HepG2 (cell line): ENCODE results near the gene STUM. TPM values are rescaled to one million over a fixed set of nuclear protein-coding genes. Genes with fewer than 3 reads are reported as not detected.

Experiments
- ATAC-seq: fragments of 200-7000 bp; cut with Tn5 transposase; 3 replicates; pipeline ENCODE4 v1.9.1; 2020; ENCODE audit warnings: mild to moderate bottlenecking, moderate library complexity
- BruUV-seq: library from RNA; stranded (reverse); fragments of 400-500 nt; replicated peaks from 2 replicates; lab custom pipeline; 2021; lab: Mats Ljungman, UMichigan
- CTCF ChIA-PET: fragments of 300-600 bp; formaldehyde crosslinking; extraction: SDS; loops from one replicate; lab custom pipeline; 2021; ENCODE audit warnings: low total read pairs, inconsistent platforms, low intra/inter-chr PET ratio; lab: Yijun Ruan, JAX
- POLR2A ChIA-PET: fragments of 350-600 bp; sonication (Branson Sonifier 250); formaldehyde crosslinking; loops from one replicate; lab custom pipeline; 2020; ENCODE audit warnings: antibody characterized with exemption, inconsistent platforms; lab: Yijun Ruan, JAX
- DNase-seq: peaks from one replicate; pipeline ENCODE4 v3.0.0-alpha.2; 2015; ENCODE audit warnings: low spot score
- FAIRE-seq: peaks from 3 replicates; lab custom pipeline; 2011; peaks lifted over from hg19 to GRCh38; lab: Jason Lieb, UNC
- H2AFZ ChIP-seq: one replicate; pipeline ENCODE4 v1.6.1; 2011; ENCODE audit warnings: low read length, inconsistent platforms
- H3K27ac ChIP-seq: fragments of 300-600 bp; 3 replicates; pipeline ENCODE4 v1.8.0; 2011; ENCODE audit warnings: mixed run types, mild to moderate bottlenecking, mixed read lengths, low read length, inconsistent platforms; ENCODE audit not compliant: insufficient read depth; ENCODE audit errors: extremely low read length
- H3K27me3 ChIP-seq, 2 experiments: fragments of 200-600 bp in 1 of 2; 2 replicates in 1 of 2; 3 replicates in 1 of 2; pipeline versions ENCODE4 v1.6.0 to v1.8.0; 2011; ENCODE audit warnings: low read length in 2 of 2, mild to moderate bottlenecking in 2 of 2, moderate library complexity in 2 of 2, inconsistent platforms in 1 of 2; ENCODE audit not compliant: insufficient read depth in 2 of 2, control insufficient read depth in 1 of 2
- H3K36me3 ChIP-seq, 2 experiments: fragments of 200-600 bp in 1 of 2; replicated peaks in 1 of 2; 2 replicates in 1 of 2; 3 replicates in 1 of 2; pipeline versions ENCODE4 v1.5.1 to v1.8.0; 2011; ENCODE audit warnings: low read length in 2 of 2, inconsistent platforms in 1 of 2; ENCODE audit not compliant: insufficient read depth in 2 of 2, control insufficient read depth in 1 of 2
- H3K4me1 ChIP-seq: 2 replicates; pipeline ENCODE4 v1.5.1; 2012; ENCODE audit warnings: low read length, inconsistent platforms; ENCODE audit not compliant: insufficient read depth
- H3K4me2 ChIP-seq: 2 replicates; pipeline ENCODE4 v1.6.0; 2011; ENCODE audit warnings: low read depth, low read length, inconsistent platforms
- H3K4me3 ChIP-seq, 3 experiments: fragments of 200-600 bp in 1 of 3; sonication (generic), shearing (Covaris generic) in 1 of 3; replicated peaks in 1 of 3; 2 replicates each; pipeline ENCODE4 v1.5.1; 2011 to 2016; ENCODE audit warnings: low read length in 3 of 3, inconsistent platforms in 2 of 3, low read depth in 2 of 3, mild to moderate bottlenecking in 2 of 3, control low read depth in 1 of 3, mixed read lengths in 1 of 3; ENCODE audit not compliant: insufficient read depth in 1 of 3
- H3K79me2 ChIP-seq: one replicate; pipeline ENCODE4 v1.6.1; 2011; ENCODE audit warnings: low read length, inconsistent platforms; ENCODE audit not compliant: insufficient read depth
- H3K9ac ChIP-seq: 2 replicates; pipeline ENCODE4 v1.6.0; 2011; ENCODE audit warnings: mild to moderate bottlenecking, low read depth, low read length, inconsistent platforms; ENCODE audit not compliant: insufficient read depth
- H3K9me3 ChIP-seq: 2 replicates; pipeline ENCODE4 v1.5.1; 2012; ENCODE audit warnings: mild to moderate bottlenecking, low read length
- H4K20me1 ChIP-seq: 2 replicates; pipeline ENCODE4 v1.6.0; 2011; ENCODE audit warnings: inconsistent platforms, mild to moderate bottlenecking, low read length, moderate library complexity; ENCODE audit not compliant: insufficient read depth
- FOXA3 ChIP-seq: IDR thresholded peaks from 2 replicates; pipeline ENCODE4 v1.6.1; 2016; ENCODE audit warnings: missing genetic modification reagents, missing compliant biosample characterization
- GFI1 ChIP-seq: sonication (generic); formaldehyde crosslinking; IDR thresholded peaks from 2 replicates; pipeline ENCODE4 v1.5.0; 2020; ENCODE audit warnings: missing genetic modification reagents, mild to moderate bottlenecking, borderline replicate concordance
- HDAC1 ChIP-seq: sonication (generic); formaldehyde crosslinking; IDR thresholded peaks from 2 replicates; pipeline ENCODE4 v1.5.1; 2020; ENCODE audit warnings: mild to moderate bottlenecking, missing genetic modification reagents
- KLF6 ChIP-seq: IDR thresholded peaks from 2 replicates; pipeline ENCODE4 v1.8.0; 2016; ENCODE audit warnings: missing biosample characterization, missing genetic modification reagents
- MEIS1 ChIP-seq: sonication (generic); formaldehyde crosslinking; IDR thresholded peaks from 2 replicates; pipeline ENCODE4 v1.9.0; 2021; ENCODE audit warnings: mild to moderate bottlenecking, missing genetic modification reagents, moderate library complexity, borderline replicate concordance
- MLLT10 ChIP-seq: sonication (generic); formaldehyde crosslinking; IDR thresholded peaks from 2 replicates; pipeline ENCODE4 v1.4.0; 2020; ENCODE audit warnings: missing genetic modification reagents
- NFATC3 ChIP-seq: sonication (generic); formaldehyde crosslinking; IDR thresholded peaks from 2 replicates; pipeline ENCODE4 v1.5.1; 2020; ENCODE audit warnings: mild to moderate bottlenecking, missing genetic modification reagents
- NFKBIZ ChIP-seq: IDR thresholded peaks from 2 replicates; pipeline ENCODE4 v1.6.1; 2018; ENCODE audit warnings: missing genetic modification reagents, missing compliant biosample characterization
- PAX8 ChIP-seq: sonication (generic); formaldehyde crosslinking; IDR thresholded peaks from 2 replicates; pipeline ENCODE4 v1.8.0; 2022; ENCODE audit warnings: mild to moderate bottlenecking, missing genetic modification reagents, borderline replicate concordance
- SETDB1 ChIP-seq: sonication (generic); formaldehyde crosslinking; IDR thresholded peaks from 2 replicates; pipeline ENCODE4 v1.5.1; 2020; ENCODE audit warnings: missing genetic modification reagents, mild to moderate bottlenecking, borderline replicate concordance
- SYNCRIP ChIP-seq: fragments of 200-400 bp; formaldehyde crosslinking; IDR thresholded peaks from 2 replicates; pipeline ENCODE4 v1.6.1; 2018; ENCODE audit warnings: mild to moderate bottlenecking, low read depth, low read length; ENCODE audit not compliant: insufficient read depth
- ZNF543 ChIP-seq: sonication (generic); formaldehyde crosslinking; IDR thresholded peaks from 2 replicates; pipeline ENCODE4 v1.4.0; 2020; ENCODE audit warnings: mild to moderate bottlenecking, missing genetic modification reagents
- WGBS: methylation state at CpG from one replicate; pipeline ENCODE4 v1.1.6; 2017; ENCODE audit warnings: low lambda C conversion rate; 5-methylcytosine and 5-hydroxymethylcytosine counted together
- in situ Hi-C: cut with HindIII; loops from 2 replicates; pipeline ENCODE4 v1.10.0; 2017; ENCODE audit warnings: low pct_unique_long_range_greater_than_20kb; ENCODE audit not compliant: extremely low pct_ligation_motif_present
- intact Hi-C: fragments of 100-400 bp; cut with micrococcal nuclease; formaldehyde crosslinking; loops from one replicate; pipeline ENCODE4 v1.10.0; 2022; ENCODE audit not compliant: unreplicated experiment
- polyA plus RNA-seq, 8 experiments: library from polyadenylated mRNA; depleted of rRNA in 3 of 8; stranded (reverse) in 7 of 8; unstranded in 1 of 8; fragments of >200 nt; fragmentation: Illumina TruSeq in 4 of 8; extraction: Trizol in 4 of 8; gene quantifications; 2 replicates each; pipeline versions ENCODE4 v1.2.1 to v1.2.3, GENCODE V29; 2011 to 2016; ENCODE audit warnings: low read depth in 4 of 8, missing spikeins in 1 of 8, mixed read lengths in 1 of 8; ENCODE audit not compliant: insufficient read depth in 1 of 8
- total RNA-seq, 5 experiments: library from RNA; depleted of rRNA; stranded (reverse); fragments of >200 nt; fragmentation: Illumina TruSeq; extraction: Trizol; gene quantifications; 2 replicates each; pipeline ENCODE4 v1.2.3, GENCODE V29; 2016; ENCODE audit warnings: low read depth in 1 of 5
- TF ChIP-seq, protein P1 (sequence below): IDR thresholded peaks from 2 replicates; pipeline ENCODE4 v1.6.1; 2016; ENCODE audit warnings: missing compliant biosample characterization, missing genetic modification reagents, borderline replicate concordance
- TF ChIP-seq, protein P2 (sequence below): IDR thresholded peaks from 2 replicates; pipeline ENCODE4 v1.6.1; 2016; ENCODE audit warnings: mild to moderate bottlenecking, missing biosample characterization, missing genetic modification reagents
- TF ChIP-seq, protein P3 (sequence below): sonication (generic); formaldehyde crosslinking; IDR thresholded peaks from 2 replicates; pipeline ENCODE4 v1.4.0; 2020; ENCODE audit warnings: missing genetic modification reagents
- TF ChIP-seq, protein P4 (sequence below): sonication (generic); formaldehyde crosslinking; IDR thresholded peaks from 2 replicates; pipeline ENCODE4 v1.4.0; 2020; ENCODE audit warnings: missing genetic modification reagents, borderline replicate concordance

Gene STUM
- total and polyA plus RNA-seq, 2 of the 13 experiments (the other 11 are each of a cell fraction or from before 2014, with no cell fraction given), result not detected

DNA sequence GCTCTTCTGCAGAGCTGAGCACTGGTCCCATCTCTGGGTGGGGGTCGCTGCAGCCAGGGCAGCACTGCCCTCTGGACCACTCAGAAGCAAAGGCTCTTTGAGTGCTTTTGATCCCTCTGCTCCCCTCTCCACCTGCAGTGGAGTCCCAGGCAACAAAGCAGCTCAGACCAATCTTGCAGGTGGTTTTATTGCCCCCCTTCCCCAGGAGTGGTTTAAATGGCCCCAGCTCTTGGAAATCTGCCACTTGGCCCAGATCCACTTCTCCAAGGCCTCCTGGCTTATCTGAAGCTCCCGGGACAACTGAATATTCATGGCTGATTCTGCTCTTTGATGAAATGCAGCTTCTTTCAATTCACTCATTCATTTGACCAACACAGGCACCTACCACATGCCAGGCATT is 2.7 kb downstream of the STUM start (continued):
- TF ChIP-seq NFATC3 (CRISPR knock-in tag), result no peak

DNA sequence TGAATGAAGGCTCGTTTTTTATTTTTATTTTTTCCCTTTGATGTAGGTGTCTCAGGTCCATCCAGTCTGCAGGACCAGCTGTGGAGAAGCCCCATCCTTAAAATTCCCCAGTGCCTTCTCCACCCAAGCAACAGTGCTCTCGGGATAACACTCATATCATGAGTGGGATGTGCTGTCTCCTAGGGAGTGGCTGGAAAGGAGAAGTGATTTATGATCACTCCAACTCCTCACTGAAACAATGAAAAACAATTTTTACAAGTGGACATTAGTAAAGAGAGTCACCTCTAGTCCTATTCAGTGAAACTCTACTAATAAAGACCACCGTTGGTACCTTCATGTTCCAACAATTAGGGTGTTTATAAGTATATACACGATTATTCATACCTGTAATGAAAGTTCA is 3.5 kb downstream of the STUM start:
- FAIRE-seq, result no peak
- Histone ChIP-seq H3K9me3 (no peaks in the 10 kb centered on the region), H3K4me3 (no peak overlapping the region), H3K27me3 (peaks cover 7 to 38% of the 10 kb centered on the region in 2 experiments; a peak in 4 of 5 replicates), H3K36me3 (no peaks in the 10 kb centered on the region), H4K20me1 (no peaks in the 10 kb centered on the region), H3K4me2 (no peak overlapping the region), H2AFZ (no peak overlapping the region), H3K27ac (no peak overlapping the region), H3K79me2 (no peaks in the 10 kb centered on the region), H3K9ac (no peak overlapping the region), H3K4me1 (peaks cover 23% of the 10 kb centered on the region)
- ChIA-PET POLR2A (no interaction called here), CTCF (no interaction called here)
- in situ Hi-C loops (no loop called here), intact Hi-C loops (no loop called here)
- WGBS, result 3% methylated on average over 4 of the region's 4 CpGs
- no TSS peak for BruUV-seq
- no peak for ATAC-seq
- no peak for DNase-seq
- TF ChIP-seq MEIS1 (no peak), MLLT10 (CRISPR knock-in tag) (no peak), NFKBIZ (CRISPR knock-in tag) (no peak), HDAC1 (no peak), SETDB1 (no peak), KLF6 (CRISPR knock-in tag) (no peak), PAX8 (CRISPR knock-in tag) (no peak), SYNCRIP (no peak), GFI1 (CRISPR knock-in tag) (no peak), FOXA3 (CRISPR knock-in tag) (no peak), ZNF543 (CRISPR knock-in tag) (no peak)
- TF ChIP-seq, protein P1, sequence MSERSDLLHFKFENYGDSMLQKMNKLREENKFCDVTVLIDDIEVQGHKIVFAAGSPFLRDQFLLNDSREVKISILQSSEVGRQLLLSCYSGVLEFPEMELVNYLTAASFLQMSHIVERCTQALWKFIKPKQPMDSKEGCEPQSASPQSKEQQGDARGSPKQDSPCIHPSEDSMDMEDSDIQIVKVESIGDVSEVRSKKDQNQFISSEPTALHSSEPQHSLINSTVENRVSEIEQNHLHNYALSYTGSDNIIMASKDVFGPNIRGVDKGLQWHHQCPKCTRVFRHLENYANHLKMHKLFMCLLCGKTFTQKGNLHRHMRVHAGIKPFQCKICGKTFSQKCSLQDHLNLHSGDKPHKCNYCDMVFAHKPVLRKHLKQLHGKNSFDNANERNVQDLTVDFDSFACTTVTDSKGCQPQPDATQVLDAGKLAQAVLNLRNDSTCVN (CRISPR knock-in tag), result no peak
- TF ChIP-seq, protein P2, sequence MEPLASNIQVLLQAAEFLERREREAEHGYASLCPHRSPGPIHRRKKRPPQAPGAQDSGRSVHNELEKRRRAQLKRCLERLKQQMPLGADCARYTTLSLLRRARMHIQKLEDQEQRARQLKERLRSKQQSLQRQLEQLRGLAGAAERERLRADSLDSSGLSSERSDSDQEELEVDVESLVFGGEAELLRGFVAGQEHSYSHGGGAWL (CRISPR knock-in tag), result no peak
- TF ChIP-seq, protein P3, sequence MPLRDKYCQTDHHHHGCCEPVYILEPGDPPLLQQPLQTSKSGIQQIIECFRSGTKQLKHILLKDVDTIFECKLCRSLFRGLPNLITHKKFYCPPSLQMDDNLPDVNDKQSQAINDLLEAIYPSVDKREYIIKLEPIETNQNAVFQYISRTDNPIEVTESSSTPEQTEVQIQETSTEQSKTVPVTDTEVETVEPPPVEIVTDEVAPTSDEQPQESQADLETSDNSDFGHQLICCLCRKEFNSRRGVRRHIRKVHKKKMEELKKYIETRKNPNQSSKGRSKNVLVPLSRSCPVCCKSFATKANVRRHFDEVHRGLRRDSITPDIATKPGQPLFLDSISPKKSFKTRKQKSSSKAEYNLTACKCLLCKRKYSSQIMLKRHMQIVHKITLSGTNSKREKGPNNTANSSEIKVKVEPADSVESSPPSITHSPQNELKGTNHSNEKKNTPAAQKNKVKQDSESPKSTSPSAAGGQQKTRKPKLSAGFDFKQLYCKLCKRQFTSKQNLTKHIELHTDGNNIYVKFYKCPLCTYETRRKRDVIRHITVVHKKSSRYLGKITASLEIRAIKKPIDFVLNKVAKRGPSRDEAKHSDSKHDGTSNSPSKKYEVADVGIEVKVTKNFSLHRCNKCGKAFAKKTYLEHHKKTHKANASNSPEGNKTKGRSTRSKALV (CRISPR knock-in tag), result no peak
- TF ChIP-seq, protein P4, sequence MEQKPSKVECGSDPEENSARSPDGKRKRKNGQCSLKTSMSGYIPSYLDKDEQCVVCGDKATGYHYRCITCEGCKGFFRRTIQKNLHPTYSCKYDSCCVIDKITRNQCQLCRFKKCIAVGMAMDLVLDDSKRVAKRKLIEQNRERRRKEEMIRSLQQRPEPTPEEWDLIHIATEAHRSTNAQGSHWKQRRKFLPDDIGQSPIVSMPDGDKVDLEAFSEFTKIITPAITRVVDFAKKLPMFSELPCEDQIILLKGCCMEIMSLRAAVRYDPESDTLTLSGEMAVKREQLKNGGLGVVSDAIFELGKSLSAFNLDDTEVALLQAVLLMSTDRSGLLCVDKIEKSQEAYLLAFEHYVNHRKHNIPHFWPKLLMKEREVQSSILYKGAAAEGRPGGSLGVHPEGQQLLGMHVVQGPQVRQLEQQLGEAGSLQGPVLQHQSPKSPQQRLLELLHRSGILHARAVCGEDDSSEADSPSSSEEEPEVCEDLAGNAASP (CRISPR knock-in tag), result no peak
